ENCODE data around the gene RBP5. TPM values are rescaled to one million over a fixed set of nuclear protein-coding genes. Genes with fewer than 3 reads are reported as not detected.
A peak's percentile ranks its signal among the peaks of the same experiment; 100 is the strongest.

RBP5 gene
- total and polyA plus RNA-seq, 8 donors = 0.73 to 7.8 (median 2.4) TPM

DNA sequence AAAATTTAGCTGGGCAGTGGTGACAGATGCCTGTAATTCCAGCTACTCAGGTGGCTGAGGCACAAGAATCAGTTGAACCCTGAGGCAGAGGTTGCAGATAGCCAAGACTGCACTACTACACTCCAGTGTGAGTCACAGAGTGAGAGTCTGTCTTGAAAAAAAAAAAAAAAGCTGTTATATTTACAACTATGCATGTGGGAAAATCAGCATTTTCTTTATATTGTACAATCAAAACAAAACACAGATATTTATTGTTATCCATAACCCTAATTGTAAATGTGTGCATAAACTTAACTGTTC is 48.9 kb downstream of the RBP5 start:
- FAIRE-seq (no peak), DNase-seq (no peak), ATAC-seq (peak in 3 of 4 donors; percentile 39 to 66 (median 58))
- intact Hi-C loops (cut with DNase I) = no loop called here
- no peaks in the 10 kb centered on the region for H3K36me3 ChIP-seq
- no peaks in the 10 kb centered on the region for H3K9me3 ChIP-seq
- no peak overlapping the region for H3K4me3 ChIP-seq
- no peaks in the 10 kb centered on the region for H3K27me3 ChIP-seq
- TF ChIP-seq, protein P1, sequence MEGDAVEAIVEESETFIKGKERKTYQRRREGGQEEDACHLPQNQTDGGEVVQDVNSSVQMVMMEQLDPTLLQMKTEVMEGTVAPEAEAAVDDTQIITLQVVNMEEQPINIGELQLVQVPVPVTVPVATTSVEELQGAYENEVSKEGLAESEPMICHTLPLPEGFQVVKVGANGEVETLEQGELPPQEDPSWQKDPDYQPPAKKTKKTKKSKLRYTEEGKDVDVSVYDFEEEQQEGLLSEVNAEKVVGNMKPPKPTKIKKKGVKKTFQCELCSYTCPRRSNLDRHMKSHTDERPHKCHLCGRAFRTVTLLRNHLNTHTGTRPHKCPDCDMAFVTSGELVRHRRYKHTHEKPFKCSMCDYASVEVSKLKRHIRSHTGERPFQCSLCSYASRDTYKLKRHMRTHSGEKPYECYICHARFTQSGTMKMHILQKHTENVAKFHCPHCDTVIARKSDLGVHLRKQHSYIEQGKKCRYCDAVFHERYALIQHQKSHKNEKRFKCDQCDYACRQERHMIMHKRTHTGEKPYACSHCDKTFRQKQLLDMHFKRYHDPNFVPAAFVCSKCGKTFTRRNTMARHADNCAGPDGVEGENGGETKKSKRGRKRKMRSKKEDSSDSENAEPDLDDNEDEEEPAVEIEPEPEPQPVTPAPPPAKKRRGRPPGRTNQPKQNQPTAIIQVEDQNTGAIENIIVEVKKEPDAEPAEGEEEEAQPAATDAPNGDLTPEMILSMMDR (IDR thresholded peaks at IDR 0.05) = no peak
- peak overlapping the region in 2 of 4 donors; percentile 6 to 16 for H3K27ac ChIP-seq
- no peaks in the 10 kb centered on the region for H3K4me1 ChIP-seq

DNA sequence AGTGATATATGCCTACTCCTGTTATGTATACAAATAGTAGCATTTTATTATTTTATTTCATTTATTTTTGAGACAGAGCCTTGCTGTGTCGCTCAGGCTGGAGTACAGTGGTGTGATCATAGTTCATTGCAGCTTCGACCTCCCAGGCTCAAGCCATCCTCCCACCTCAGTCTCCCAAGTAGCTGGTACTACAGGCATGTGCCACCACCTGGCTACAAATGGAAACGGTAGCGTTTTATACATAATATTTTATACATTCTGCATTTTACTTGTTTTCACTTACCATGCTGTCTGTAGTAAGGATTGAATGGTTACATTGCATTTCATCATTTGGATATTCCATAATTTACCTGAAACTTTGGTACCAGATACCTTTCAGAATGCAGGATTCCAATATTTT is 50.5 kb downstream of the RBP5 start:
- no peaks in the 10 kb centered on the region for H3K36me3 ChIP-seq
- H3K4me1 ChIP-seq = no peaks in the 10 kb centered on the region
- intact Hi-C loops (cut with DNase I) = no loop called here
- H3K27ac ChIP-seq = no peak overlapping the region
- no peak overlapping the region for H3K4me3 ChIP-seq
- no peaks in the 10 kb centered on the region for H3K27me3 ChIP-seq
- no peak for ATAC-seq
- no peaks in the 10 kb centered on the region for H3K9me3 ChIP-seq
- FAIRE-seq = no peak
- TF ChIP-seq, protein P1 (IDR thresholded peaks at IDR 0.05) = no peak
- WGBS, 2 donors = 44 to 52% methylated on average over 4 of the region's 4 CpGs
- DNase-seq = no peak

DNA sequence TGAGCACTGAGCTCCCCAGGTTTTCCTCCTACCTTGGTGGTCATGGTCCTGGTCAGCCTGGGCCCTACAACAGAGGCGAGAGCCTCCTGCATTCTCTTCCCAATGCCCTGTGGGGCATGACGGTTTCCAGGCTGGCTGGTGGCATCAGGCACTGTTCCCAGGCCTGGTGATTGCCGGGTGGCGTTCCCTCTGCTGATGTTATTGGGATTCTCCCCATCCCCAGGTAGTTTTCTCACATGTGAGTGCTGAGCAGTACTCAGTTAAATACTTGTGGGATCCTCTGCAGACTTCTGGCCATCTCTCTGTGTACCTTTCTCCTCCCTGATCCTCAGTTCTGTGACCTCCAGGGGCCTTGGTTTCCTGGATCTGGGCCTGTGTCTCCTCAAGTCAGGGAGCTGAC is 52.2 kb downstream of the RBP5 start:
- Histone ChIP-seq H3K36me3 (no peaks in the 10 kb centered on the region), H3K27ac (no peak overlapping the region), H3K9me3 (no peaks in the 10 kb centered on the region), H3K4me3 (no peak overlapping the region), H3K27me3 (no peaks in the 10 kb centered on the region), H3K4me1 (no peaks in the 10 kb centered on the region)
- ATAC-seq = no peak
- DNase-seq = no peak
- WGBS, 2 donors = 74 to 89% methylated on average over 4 of the region's 4 CpGs
- TF ChIP-seq, protein P1 (IDR thresholded peaks at IDR 0.05) = no peak
- intact Hi-C loops (cut with DNase I) = no loop called here
- no peak for FAIRE-seq

DNA sequence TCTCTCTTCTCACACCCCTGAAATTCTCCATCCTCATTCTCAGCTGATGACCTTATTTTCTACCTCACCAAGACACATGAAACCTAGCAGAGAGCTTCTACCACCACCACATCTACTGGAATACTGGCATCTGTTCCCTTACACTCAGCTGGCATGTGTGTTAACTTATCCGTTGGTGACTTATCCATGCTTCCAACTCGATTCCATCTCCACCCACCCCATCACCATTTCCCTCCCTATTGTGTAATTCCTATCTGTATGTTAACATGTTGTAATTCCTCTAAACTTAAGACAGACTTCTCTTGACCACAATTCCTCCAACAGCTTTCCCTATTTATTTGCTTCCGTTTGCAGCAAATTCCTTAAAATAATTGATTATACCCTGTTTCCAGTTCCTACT is 52.8 kb downstream of the RBP5 start:
- H3K9me3 ChIP-seq = no peaks in the 10 kb centered on the region
- no peaks in the 10 kb centered on the region for H3K27me3 ChIP-seq
- ATAC-seq = no peak
- TF ChIP-seq, protein P1 (IDR thresholded peaks at IDR 0.05) = no peak
- 46 to 58% methylated on average over 3 of the region's 3 CpGs for WGBS, 2 donors
- no peaks in the 10 kb centered on the region for H3K4me1 ChIP-seq
- no peak overlapping the region for H3K27ac ChIP-seq
- no peaks in the 10 kb centered on the region for H3K36me3 ChIP-seq
- no peak for DNase-seq
- H3K4me3 ChIP-seq = no peak overlapping the region
- FAIRE-seq = no peak
- intact Hi-C loops (cut with DNase I) = no loop called here

DNA sequence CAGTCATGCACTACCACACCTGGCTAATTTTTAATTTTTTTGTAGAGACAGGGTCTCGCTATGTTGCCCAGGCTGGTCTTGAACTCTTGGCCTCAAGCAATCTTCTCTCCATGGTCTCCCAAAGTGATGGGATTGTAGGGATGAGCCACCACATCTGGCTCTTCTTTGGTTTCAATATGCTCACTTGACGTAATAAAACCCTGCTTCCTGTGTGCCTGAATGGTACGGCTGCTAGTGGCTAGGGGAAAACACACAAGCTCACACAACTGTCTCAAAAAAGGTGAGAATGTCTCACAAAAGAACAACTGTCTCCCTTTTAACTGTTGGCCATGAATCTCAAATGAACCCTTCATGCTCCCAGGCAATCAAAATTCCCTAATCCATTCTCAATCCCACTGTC is 53.2 kb downstream of the RBP5 start:
- 80 to 86% methylated on average over 3 of the region's 3 CpGs for WGBS, 2 donors
- no peak overlapping the region for H3K27ac ChIP-seq
- no peaks in the 10 kb centered on the region for H3K36me3 ChIP-seq
- H3K9me3 ChIP-seq = no peaks in the 10 kb centered on the region
- FAIRE-seq = no peak
- ATAC-seq = no peak
- TF ChIP-seq, protein P1 (IDR thresholded peaks at IDR 0.05) = no peak
- H3K27me3 ChIP-seq = no peaks in the 10 kb centered on the region
- no peak overlapping the region for H3K4me3 ChIP-seq
- intact Hi-C loops (cut with DNase I) = no loop called here
- DNase-seq = no peak
- H3K4me1 ChIP-seq = no peaks in the 10 kb centered on the region

All from pancreas (tissue), 10 donors.